SU-DHL-6 (cell line): Measurements from ENCODE around the gene NLGN1.

ENCODE experiments used
- H2AFZ ChIP-seq: fragments of 200-600 bp; sonication (generic); 2 replicates; pipeline ENCODE4 v1.6.1; 2014; ENCODE audit warnings: low read depth, mild to moderate bottlenecking, moderate library complexity, mixed read lengths, antibody characterized with exemption, low read length; ENCODE audit not compliant: severe bottlenecking
- H3F3A ChIP-seq: fragments of 200-600 bp; shearing (Covaris generic); 2 replicates; pipeline ENCODE4 v1.6.0; 2016; ENCODE audit warnings: antibody characterized with exemption, mild to moderate bottlenecking; ENCODE audit not compliant: insufficient read depth
- H3K27ac ChIP-seq: fragments of 200-600 bp; sonication (generic); 2 replicates; pipeline ENCODE4 v1.5.1; 2016; ENCODE audit warnings: low read depth, mild to moderate bottlenecking, low read length, moderate library complexity, mixed read lengths
- H3K27me3 ChIP-seq: fragments of 200-600 bp; sonication (generic), shearing (Covaris generic); 2 replicates; pipeline ENCODE4 v1.6.0; 2014; ENCODE audit warnings: mild to moderate bottlenecking, low read length
- H3K36me3 ChIP-seq: fragments of 200-600 bp; sonication (generic); 2 replicates; pipeline ENCODE4 v1.6.1; 2014; ENCODE audit warnings: mild to moderate bottlenecking, low read length, mixed read lengths
- H3K4me2 ChIP-seq: fragments of 300-600, 200-600 bp; shearing (Covaris generic), sonication (generic); 2 replicates; pipeline ENCODE4 v1.6.0; 2014; ENCODE audit warnings: low read length, low read depth, mild to moderate bottlenecking; ENCODE audit not compliant: poor library complexity, severe bottlenecking
- H3K4me3 ChIP-seq: fragments of 200-600 bp; sonication (generic); 2 replicates; pipeline ENCODE4 v1.5.1; 2014; ENCODE audit warnings: antibody characterized with exemption, low read length, mild to moderate bottlenecking, mixed read lengths; ENCODE audit not compliant: insufficient read depth, poor library complexity, severe bottlenecking
- H3K79me2 ChIP-seq: fragments of 200-600 bp; sonication (generic); 2 replicates; pipeline ENCODE4 v1.6.1; 2014; ENCODE audit warnings: mild to moderate bottlenecking, low read length, moderate library complexity; ENCODE audit not compliant: insufficient read depth
- H3K9ac ChIP-seq: fragments of 200-600 bp; sonication (generic); 2 replicates; pipeline ENCODE4 v1.7.0; 2014; ENCODE audit warnings: mild to moderate bottlenecking, low read length
- H3K9me2 ChIP-seq: fragments of 200-600 bp; sonication (generic); replicated peaks from 2 replicates; pipeline ENCODE4 v1.6.1; 2014; ENCODE audit warnings: low read length; ENCODE audit not compliant: insufficient read depth
- H3K9me3 ChIP-seq: fragments of 200-600 bp; sonication (generic); 2 replicates; pipeline ENCODE4 v1.6.1; 2014; ENCODE audit warnings: low read length, mixed read lengths; ENCODE audit not compliant: insufficient read depth
- H4K20me1 ChIP-seq: fragments of 200-600 bp; sonication (generic); 2 replicates; pipeline ENCODE4 v1.6.1; 2014; ENCODE audit warnings: low read depth, mild to moderate bottlenecking, antibody characterized with exemption, low read length, moderate library complexity, mixed read lengths
- EZH2phosphoT487 ChIP-seq: fragments of 200-600 bp; sonication (generic), shearing (Covaris generic); conservative IDR thresholded peaks from 2 replicates; pipeline ENCODE4 v1.6.1; 2018; ENCODE audit warnings: mild to moderate bottlenecking, antibody characterized with exemption, low read length, moderate library complexity, mixed read lengths
- TF ChIP-seq, protein P1 (sequence below): fragments of 200-600 bp; sonication (generic); IDR thresholded peaks from one replicate; pipeline ENCODE4 v1.5.1; 2017; ENCODE audit warnings: antibody characterized with exemption, mild to moderate bottlenecking, low read length, moderate library complexity; ENCODE audit not compliant: insufficient read depth, poor library complexity, severe bottlenecking

The NLGN1 gene

DNA sequence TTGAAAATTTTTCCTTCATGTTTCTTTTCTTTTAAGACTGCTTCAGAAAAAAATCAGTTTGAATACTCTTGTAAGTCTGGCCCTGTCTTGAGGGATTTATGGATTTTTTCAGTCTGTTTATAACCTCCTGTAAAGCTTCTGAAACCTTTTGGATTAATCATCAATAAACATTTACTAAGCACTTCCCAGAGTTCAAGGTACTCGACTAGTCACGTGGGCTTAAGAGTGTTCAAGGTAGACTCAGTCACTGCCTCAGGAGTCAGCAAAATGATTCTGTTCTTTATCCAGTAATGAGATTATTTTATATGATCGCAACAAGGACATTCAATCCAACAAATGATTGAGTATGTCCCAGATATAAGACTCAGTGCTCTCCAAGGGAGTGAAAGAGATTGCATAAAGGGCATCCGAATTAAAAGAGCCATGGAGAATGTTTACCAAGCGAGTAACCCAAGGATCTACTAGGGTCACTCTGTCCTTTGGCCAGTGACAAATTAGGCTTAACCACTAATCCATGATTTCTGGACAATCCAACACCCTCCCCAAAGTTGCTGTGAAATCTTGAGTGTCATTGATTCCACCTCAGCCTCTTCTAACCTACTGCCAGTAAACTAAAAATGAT is 735.0 kb downstream of the NLGN1 start:
- Histone ChIP-seq H3K4me2 (no peak overlapping the region), H3K4me3 (no peak overlapping the region), H3K27ac (no peak overlapping the region)

GRCh38 chr3:174146008-174146407 is 748.5 kb downstream of the NLGN1 start:
- Histone ChIP-seq H4K20me1 (no peaks in the 10 kb centered on the region), H3K4me3 (no peak overlapping the region), H3K9ac (no peak overlapping the region), H3K79me2 (no peaks in the 10 kb centered on the region), H3K27me3 (no peaks in the 10 kb centered on the region), H3K9me2 (no peaks in the 10 kb centered on the region), H2AFZ (no peak overlapping the region), H3K9me3 (no peaks in the 10 kb centered on the region), H3K27ac (no peak overlapping the region), H3F3A (no peaks in the 10 kb centered on the region), H3K36me3 (no peaks in the 10 kb centered on the region), H3K4me2 (no peak overlapping the region)
- no peak for TF ChIP-seq EZH2phosphoT487
- TF ChIP-seq, protein P1, sequence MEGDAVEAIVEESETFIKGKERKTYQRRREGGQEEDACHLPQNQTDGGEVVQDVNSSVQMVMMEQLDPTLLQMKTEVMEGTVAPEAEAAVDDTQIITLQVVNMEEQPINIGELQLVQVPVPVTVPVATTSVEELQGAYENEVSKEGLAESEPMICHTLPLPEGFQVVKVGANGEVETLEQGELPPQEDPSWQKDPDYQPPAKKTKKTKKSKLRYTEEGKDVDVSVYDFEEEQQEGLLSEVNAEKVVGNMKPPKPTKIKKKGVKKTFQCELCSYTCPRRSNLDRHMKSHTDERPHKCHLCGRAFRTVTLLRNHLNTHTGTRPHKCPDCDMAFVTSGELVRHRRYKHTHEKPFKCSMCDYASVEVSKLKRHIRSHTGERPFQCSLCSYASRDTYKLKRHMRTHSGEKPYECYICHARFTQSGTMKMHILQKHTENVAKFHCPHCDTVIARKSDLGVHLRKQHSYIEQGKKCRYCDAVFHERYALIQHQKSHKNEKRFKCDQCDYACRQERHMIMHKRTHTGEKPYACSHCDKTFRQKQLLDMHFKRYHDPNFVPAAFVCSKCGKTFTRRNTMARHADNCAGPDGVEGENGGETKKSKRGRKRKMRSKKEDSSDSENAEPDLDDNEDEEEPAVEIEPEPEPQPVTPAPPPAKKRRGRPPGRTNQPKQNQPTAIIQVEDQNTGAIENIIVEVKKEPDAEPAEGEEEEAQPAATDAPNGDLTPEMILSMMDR = no peak

More for the DNA sequence above, 735.0 kb downstream of the NLGN1 start:
- H4K20me1 ChIP-seq = no peaks in the 10 kb centered on the region
- H3K9me3 ChIP-seq = no peaks in the 10 kb centered on the region
- H3K27me3 ChIP-seq = no peaks in the 10 kb centered on the region
- H3K36me3 ChIP-seq = no peaks in the 10 kb centered on the region
- no peak overlapping the region for H2AFZ ChIP-seq
- H3K9me2 ChIP-seq = no peaks in the 10 kb centered on the region
- TF ChIP-seq, protein P1 = no peak
- TF ChIP-seq EZH2phosphoT487 = no peak
- no peak overlapping the region for H3K9ac ChIP-seq
- no peaks in the 10 kb centered on the region for H3F3A ChIP-seq
- H3K79me2 ChIP-seq = no peaks in the 10 kb centered on the region

DNA sequence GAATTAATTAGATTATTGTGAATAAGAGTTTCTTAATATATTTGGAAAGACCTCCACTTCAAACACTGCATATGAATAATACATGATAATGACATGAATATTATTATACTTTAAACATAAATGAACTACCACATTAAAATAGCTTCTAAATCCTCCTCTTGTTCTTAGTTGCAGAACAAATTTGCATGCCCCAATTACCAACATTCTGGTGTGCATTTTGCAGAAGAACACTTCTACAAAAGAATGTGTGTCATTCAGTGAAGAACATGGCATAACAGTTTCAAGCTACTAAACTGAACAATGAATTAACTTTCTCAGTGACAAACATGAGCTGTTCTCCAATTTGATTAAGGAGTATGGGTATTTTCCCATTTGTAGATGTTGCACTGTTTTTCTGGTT is 750.3 kb downstream of the NLGN1 start:
- Histone ChIP-seq H3K4me3 (no peak overlapping the region), H3F3A (no peaks in the 10 kb centered on the region), H3K4me2 (no peak overlapping the region), H3K36me3 (no peaks in the 10 kb centered on the region), H2AFZ (no peak overlapping the region), H3K9me2 (no peaks in the 10 kb centered on the region), H3K9me3 (no peaks in the 10 kb centered on the region), H4K20me1 (no peaks in the 10 kb centered on the region), H3K27me3 (no peaks in the 10 kb centered on the region), H3K79me2 (no peaks in the 10 kb centered on the region), H3K27ac (no peak overlapping the region), H3K9ac (no peak overlapping the region)
- no peak for TF ChIP-seq EZH2phosphoT487
- TF ChIP-seq, protein P1 = no peak
